IPS-18a (cell line): ENCODE measurements around the gene SOX9.

Experiments
- H3K27ac ChIP-seq: one replicate; pipeline ENCODE4 v1.5.1; 2013; ENCODE audit warnings: low read length
- H3K27me3 ChIP-seq: one replicate; pipeline ENCODE4 v1.6.1; 2013; ENCODE audit warnings: mild to moderate bottlenecking, low read length; ENCODE audit not compliant: control insufficient read depth, insufficient read depth
- H3K36me3 ChIP-seq: one replicate; pipeline ENCODE4 v1.6.1; 2013; ENCODE audit warnings: low read depth, low read length; ENCODE audit not compliant: control insufficient read depth
- H3K4me1 ChIP-seq: one replicate; pipeline ENCODE4 v1.6.1; 2013; ENCODE audit warnings: low read depth, low read length; ENCODE audit not compliant: control insufficient read depth
- H3K4me3 ChIP-seq: one replicate; pipeline ENCODE4 v1.5.1; 2013; ENCODE audit warnings: low read length
- H3K9ac ChIP-seq: one replicate; pipeline ENCODE4 v1.6.1; 2013; ENCODE audit warnings: mild to moderate bottlenecking, low read length, moderate library complexity
- H3K9me3 ChIP-seq: one replicate; pipeline ENCODE4 v1.6.1; 2013; ENCODE audit warnings: low read depth, low read length; ENCODE audit not compliant: control insufficient read depth

SOX9 gene

DNA sequence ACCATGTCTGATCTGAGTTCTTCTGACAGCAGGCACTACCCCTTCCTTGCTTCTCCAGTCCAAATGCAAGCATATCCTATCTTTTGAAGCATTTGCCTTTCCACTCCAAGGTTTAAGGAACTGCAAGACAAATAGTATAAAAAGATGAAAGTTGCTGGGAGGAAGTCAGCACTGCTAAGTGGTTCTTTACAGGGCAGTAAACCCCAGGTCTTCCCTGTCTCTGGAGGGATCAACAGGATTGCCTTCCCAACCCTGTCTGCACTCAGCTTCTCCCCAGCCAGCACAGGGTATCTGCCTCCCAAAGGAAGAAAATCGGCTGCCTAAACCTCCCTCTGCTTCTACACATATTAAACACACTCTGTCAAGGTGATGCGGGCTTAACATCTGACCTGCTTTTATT, 46.8 kb downstream of the SOX9 start:
- H3K27ac ChIP-seq: no peak overlapping the region
- no peaks in the 10 kb centered on the region for H3K9me3 ChIP-seq
- peaks cover 19% of the 10 kb centered on the region for H3K4me1 ChIP-seq
- no peak overlapping the region for H3K4me3 ChIP-seq
- H3K27me3 ChIP-seq: no peaks in the 10 kb centered on the region
- H3K36me3 ChIP-seq: no peaks in the 10 kb centered on the region
- H3K9ac ChIP-seq: no peak overlapping the region

DNA sequence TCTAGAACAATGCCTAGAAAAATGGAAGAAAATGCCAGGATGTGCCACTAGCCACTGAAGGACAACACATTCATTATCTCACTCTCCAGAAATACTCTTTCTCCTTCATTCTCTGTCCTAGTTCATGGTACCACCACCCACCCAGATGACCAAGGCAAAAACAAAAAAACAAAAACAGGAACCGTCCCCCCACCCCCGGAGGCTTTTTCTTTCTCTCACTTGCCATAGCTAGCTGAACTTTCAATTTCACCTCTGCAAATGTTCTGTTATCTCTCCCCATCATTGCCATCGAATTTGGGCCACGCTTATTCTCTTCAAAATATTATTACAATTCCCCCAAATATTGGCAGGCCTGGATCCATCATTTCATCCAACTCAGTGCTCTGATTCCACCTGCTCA, 49.0 kb downstream of the SOX9 start:
- Histone ChIP-seq H3K9ac (no peak overlapping the region), H3K27me3 (no peaks in the 10 kb centered on the region), H3K4me1 (peaks cover 20% of the 10 kb centered on the region), H3K36me3 (no peaks in the 10 kb centered on the region), H3K27ac (no peak overlapping the region), H3K9me3 (no peaks in the 10 kb centered on the region), H3K4me3 (no peak overlapping the region)

DNA sequence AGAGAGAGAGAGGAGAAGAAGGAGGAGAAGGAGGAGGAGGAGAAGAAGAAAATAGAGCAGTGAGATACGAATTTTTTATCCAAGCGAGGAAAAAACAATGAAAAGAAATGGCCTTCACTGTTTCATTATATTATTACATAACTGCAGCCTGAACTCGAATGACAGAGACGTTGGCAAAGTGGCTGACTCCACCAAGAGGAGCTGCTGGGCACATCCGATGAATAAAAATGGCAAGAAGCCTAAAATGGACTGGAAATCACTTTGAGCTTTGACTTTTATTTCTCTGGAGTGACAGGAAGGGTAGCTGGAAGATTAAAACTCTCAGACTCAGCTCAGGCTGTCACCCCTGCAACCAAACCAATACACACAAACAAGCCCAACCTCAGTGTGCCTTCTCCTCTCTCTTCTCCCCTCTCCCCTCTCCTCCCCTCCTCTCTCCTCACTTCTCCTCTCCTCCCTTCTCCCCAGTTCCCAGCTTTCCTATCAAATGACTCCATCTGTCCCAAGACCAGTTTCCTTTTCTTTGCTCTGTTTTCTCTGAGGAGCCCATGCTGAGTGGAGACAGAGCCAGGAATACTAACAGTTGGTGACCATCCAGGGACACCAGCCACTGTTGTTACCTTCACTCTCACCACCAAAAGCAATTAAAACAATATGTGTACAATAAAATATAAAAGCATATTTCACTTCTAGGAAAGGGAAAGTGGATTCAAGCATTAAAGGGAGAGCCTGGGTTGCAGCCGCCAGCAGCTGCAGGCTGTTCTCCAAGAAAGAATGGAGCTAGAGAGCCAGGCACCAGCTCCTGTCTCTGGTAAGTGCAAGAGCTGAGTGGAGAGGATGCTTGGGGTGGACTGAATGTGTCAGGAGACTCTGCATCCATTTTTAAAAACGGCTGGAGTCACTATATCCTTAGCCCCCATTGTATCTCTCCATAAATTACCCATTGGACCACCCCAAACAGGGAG, 51.2 kb downstream of the SOX9 start:
- H3K4me3 ChIP-seq: no peak overlapping the region
- peaks cover 18% of the 10 kb centered on the region for H3K4me1 ChIP-seq
- no peaks in the 10 kb centered on the region for H3K9me3 ChIP-seq
- no peak overlapping the region for H3K9ac ChIP-seq
- no peaks in the 10 kb centered on the region for H3K27me3 ChIP-seq
- no peaks in the 10 kb centered on the region for H3K36me3 ChIP-seq
- H3K27ac ChIP-seq: no peak overlapping the region

DNA sequence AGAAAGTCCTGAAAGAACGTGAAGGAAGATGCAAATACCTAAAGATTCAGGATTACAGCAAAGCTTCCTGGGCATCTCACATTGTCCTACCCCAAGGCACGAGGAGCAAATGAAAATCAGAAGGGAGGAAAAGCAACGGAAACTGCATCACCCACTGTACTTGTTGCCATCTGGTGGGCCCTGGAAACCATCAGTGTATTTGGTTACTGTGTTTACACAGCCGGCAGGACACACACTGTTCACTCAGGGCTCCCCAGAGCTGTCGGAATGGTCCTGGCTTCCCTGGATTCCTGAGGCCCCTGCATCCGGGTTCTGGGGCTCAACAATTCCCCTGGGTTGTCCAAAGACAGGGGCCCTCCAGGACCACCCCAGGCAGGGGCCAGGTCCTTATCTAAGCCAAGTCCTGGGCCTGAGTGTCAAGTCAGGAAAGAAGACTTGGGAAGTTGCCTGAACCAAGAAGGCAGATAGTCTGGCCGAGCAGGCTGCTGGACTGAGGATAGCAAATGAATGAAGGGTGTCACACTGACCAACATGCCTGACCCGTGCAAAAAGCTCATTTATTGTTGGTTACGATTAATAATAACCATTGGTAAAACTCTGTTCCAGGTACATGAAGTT, 52.8 kb downstream of the SOX9 start:
- no peak overlapping the region for H3K27ac ChIP-seq
- no peak overlapping the region for H3K4me3 ChIP-seq
- peaks cover 22% of the 10 kb centered on the region for H3K4me1 ChIP-seq
- H3K9ac ChIP-seq: no peak overlapping the region
- H3K27me3 ChIP-seq: no peaks in the 10 kb centered on the region
- no peaks in the 10 kb centered on the region for H3K9me3 ChIP-seq
- no peaks in the 10 kb centered on the region for H3K36me3 ChIP-seq

DNA sequence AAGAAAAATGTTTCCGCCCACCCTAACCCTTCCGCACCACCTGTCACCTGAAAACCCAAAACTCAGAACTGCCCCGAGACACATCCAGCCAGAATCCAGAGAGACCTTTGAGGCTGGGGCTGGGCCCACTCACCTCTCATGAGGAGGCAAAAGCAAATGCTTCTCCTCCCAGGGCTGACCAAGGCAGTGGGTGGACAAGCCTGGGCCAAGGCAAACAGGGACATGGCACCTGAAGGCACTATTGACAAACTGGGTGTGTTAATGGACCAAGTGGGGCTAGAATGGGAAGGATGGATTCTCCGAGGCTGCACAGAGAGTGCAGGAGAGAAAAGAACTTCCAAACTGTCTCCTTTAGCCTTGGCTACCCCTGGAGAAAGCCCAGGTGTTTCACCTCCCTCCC, 54.4 kb downstream of the SOX9 start:
- Histone ChIP-seq H3K27ac (no peak overlapping the region), H3K4me1 (peaks cover 22% of the 10 kb centered on the region)

More for the DNA sequence above, 54.4 kb downstream of the SOX9 start:
- no peaks in the 10 kb centered on the region for H3K36me3 ChIP-seq
- H3K27me3 ChIP-seq: no peaks in the 10 kb centered on the region
- no peaks in the 10 kb centered on the region for H3K9me3 ChIP-seq
- no peak overlapping the region for H3K4me3 ChIP-seq
- H3K9ac ChIP-seq: no peak overlapping the region
